GM12892 (cell line): ENCODE results near the gene TRIOBP.

ENCODE experiments used
- POLR2A ChIP-seq: IDR thresholded peaks from 2 replicates; pipeline ENCODE4 v1.6.1; 2011; ENCODE audit warnings: low read depth, low read length, control low read depth
- POLR2AphosphoS5 ChIP-seq: IDR thresholded peaks from 2 replicates; pipeline ENCODE4 v1.6.1; 2011; ENCODE audit warnings: low read depth, low read length, control low read depth

- no peak for TF ChIP-seq POLR2AphosphoS5
- TF ChIP-seq POLR2A: no peak
These were observed 17.8 kb downstream of the TRIOBP start for GRCh38 chr22:37714634-37715033.
